Keratinocyte (primary cell): ENCODE measurements around the gene ACTN1. TPM values are rescaled to one million over a fixed set of nuclear protein-coding genes. Genes with fewer than 3 reads are reported as not detected.
"Not testable (repeated sequence)": the region's sequence is repeated elsewhere in the genome, so short reads cannot be mapped to it uniquely, and the experiment has no call there.

Experiments
- DNase-seq: peaks from one replicate; pipeline ENCODE4 v3.0.0-alpha.2; 2011; ENCODE audit warnings: low read depth, missing footprints, low spot score
- FAIRE-seq: peaks from 2 replicates; lab custom pipeline; 2011; peaks lifted over from hg19 to GRCh38; lab: Jason Lieb, UNC
- H2AFZ ChIP-seq: 2 replicates; pipeline ENCODE4 v1.6.0; 2012; ENCODE audit warnings: low read length, control low read depth, inconsistent platforms; ENCODE audit not compliant: control insufficient read depth
- H3K27ac ChIP-seq: 2 replicates; pipeline ENCODE4 v1.5.1; 2011; ENCODE audit warnings: low read length; ENCODE audit not compliant: control insufficient read depth, insufficient read depth
- H3K27me3 ChIP-seq: 3 replicates; pipeline ENCODE4 v1.6.0; 2011; ENCODE audit warnings: low read length; ENCODE audit not compliant: control insufficient read depth, insufficient read depth; ENCODE audit errors: extremely low read depth
- H3K36me3 ChIP-seq, 2 experiments: 2 replicates in 1 of 2; 3 replicates in 1 of 2; pipeline ENCODE4 v1.5.1; 2011; ENCODE audit warnings: low read length in 2 of 2, mild to moderate bottlenecking in 1 of 2; ENCODE audit not compliant: control insufficient read depth in 2 of 2, insufficient read depth in 2 of 2; ENCODE audit errors: extremely low read depth in 1 of 2
- H3K4me1 ChIP-seq: 3 replicates; pipeline ENCODE4 v1.5.1; 2011; ENCODE audit warnings: low read length; ENCODE audit not compliant: control insufficient read depth, insufficient read depth; ENCODE audit errors: extremely low read depth
- H3K4me2 ChIP-seq: 3 replicates; pipeline ENCODE4 v1.6.0; 2011; ENCODE audit warnings: low read depth, low read length; ENCODE audit not compliant: control insufficient read depth, insufficient read depth; ENCODE audit errors: extremely low read depth
- H3K4me3 ChIP-seq, 3 experiments: fragments of 200-600 bp in 1 of 3; sonication (generic) in 1 of 3; 2 replicates in 2 of 3; 3 replicates in 1 of 3; pipeline ENCODE4 v1.5.1; 2011 to 2016; ENCODE audit warnings: low read length in 3 of 3, mild to moderate bottlenecking in 3 of 3, control low read depth in 2 of 3, inconsistent platforms in 1 of 3, low read depth in 1 of 3, mixed read lengths in 1 of 3, mixed run types in 1 of 3, moderate library complexity in 1 of 3; ENCODE audit not compliant: control insufficient read depth in 2 of 3, insufficient read depth in 2 of 3; ENCODE audit errors: extremely low read depth in 1 of 3
- H3K79me2 ChIP-seq: 2 replicates; pipeline ENCODE4 v1.6.0; 2012; ENCODE audit warnings: low read length; ENCODE audit not compliant: control insufficient read depth, insufficient read depth
- H3K9ac ChIP-seq: 3 replicates; pipeline ENCODE4 v1.6.0; 2011; ENCODE audit warnings: low read length; ENCODE audit not compliant: control insufficient read depth, insufficient read depth; ENCODE audit errors: extremely low read depth
- H3K9me1 ChIP-seq: 3 replicates; pipeline ENCODE4 v1.6.0; 2011; ENCODE audit warnings: low read length; ENCODE audit not compliant: control insufficient read depth, insufficient read depth; ENCODE audit errors: extremely low read depth
- H3K9me3 ChIP-seq: 2 replicates; pipeline ENCODE4 v1.5.1; 2012; ENCODE audit warnings: low read depth, low read length; ENCODE audit not compliant: control insufficient read depth
- H4K20me1 ChIP-seq: 3 replicates; pipeline ENCODE4 v1.6.0; 2011; ENCODE audit warnings: low read length; ENCODE audit not compliant: control insufficient read depth, insufficient read depth; ENCODE audit errors: extremely low read depth
- EZH2 ChIP-seq: IDR thresholded peaks from one replicate; pipeline ENCODE4 v1.6.1; 2012; ENCODE audit warnings: inconsistent platforms, mild to moderate bottlenecking, low read length, moderate library complexity
- dilution Hi-C: fragments of 300-500 bp; cut with MboI; formaldehyde crosslinking; loops from one replicate; pipeline ENCODE4 v1.7.0; 2020; ENCODE audit warnings: low sequenced_read_pairs; ENCODE audit not compliant: extremely low pct_ligation_motif_present
- polyA plus RNA-seq, 5 experiments: library from polyadenylated mRNA; depleted of rRNA in 3 of 5; stranded (reverse) in 3 of 5; stranded (forward) in 1 of 5; unstranded in 1 of 5; fragments of >200 nt; gene quantifications; 1 replicate in 1 of 5; 2 replicates in 3 of 5; 3 replicates in 1 of 5; pipeline versions ENCODE4 v1.2.1 to v1.2.3, GENCODE V29; 2011 to 2012; ENCODE audit warnings: missing spikeins in 2 of 5, low read depth in 1 of 5, low replicate concordance in 1 of 5
- TF ChIP-seq, protein P1 (sequence below), 3 experiments: IDR thresholded peaks in 1 of 3; conservative IDR thresholded peaks in 1 of 3; optimal IDR thresholded peaks in 1 of 3; 2 replicates in 2 of 3; 3 replicates in 1 of 3; pipeline versions ENCODE3 to v1.5.1; 2011; ENCODE audit warnings: low read length in 3 of 3, mild to moderate bottlenecking in 3 of 3, moderate library complexity in 2 of 3, control low read depth in 1 of 3, inconsistent platforms in 1 of 3; ENCODE audit not compliant: insufficient read depth in 2 of 3; ENCODE audit errors: extremely low read depth in 1 of 3

ACTN1 gene
- polyA plus RNA-seq, 1 donor (not counting 4 experiments of a cell fraction or from before 2014, with no cell fraction given), result 558 TPM

DNA sequence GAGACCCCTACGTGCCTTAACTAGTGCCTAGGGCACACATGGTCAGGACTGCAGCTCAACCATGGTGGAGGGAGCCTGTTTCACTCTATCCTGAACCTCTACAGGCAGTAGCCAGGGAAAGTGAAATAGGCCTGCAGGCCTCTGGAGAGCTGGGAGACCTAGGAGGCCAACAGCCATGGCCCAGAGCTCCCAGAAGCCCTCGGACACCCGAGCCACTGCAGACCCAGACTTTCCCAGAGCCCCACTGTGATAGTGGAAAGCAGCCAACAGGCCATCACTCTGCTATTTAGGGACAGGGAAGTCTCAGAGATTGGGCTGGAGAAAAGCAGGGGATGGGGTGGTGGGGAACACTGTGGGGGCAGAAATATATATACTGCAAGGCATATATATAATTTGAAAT lies 129.7 kb downstream of the ACTN1 start:
- H3K4me1 ChIP-seq, result no peaks in the 10 kb centered on the region
- H4K20me1 ChIP-seq, result no peaks in the 10 kb centered on the region
- no peak overlapping the region for H3K4me3 ChIP-seq
- H3K36me3 ChIP-seq, result peaks cover 0 to 2% of the 10 kb centered on the region in 2 experiments
- FAIRE-seq (no peak), DNase-seq (no peak)
- no peak overlapping the region for H3K27ac ChIP-seq
- TF ChIP-seq, protein P1, sequence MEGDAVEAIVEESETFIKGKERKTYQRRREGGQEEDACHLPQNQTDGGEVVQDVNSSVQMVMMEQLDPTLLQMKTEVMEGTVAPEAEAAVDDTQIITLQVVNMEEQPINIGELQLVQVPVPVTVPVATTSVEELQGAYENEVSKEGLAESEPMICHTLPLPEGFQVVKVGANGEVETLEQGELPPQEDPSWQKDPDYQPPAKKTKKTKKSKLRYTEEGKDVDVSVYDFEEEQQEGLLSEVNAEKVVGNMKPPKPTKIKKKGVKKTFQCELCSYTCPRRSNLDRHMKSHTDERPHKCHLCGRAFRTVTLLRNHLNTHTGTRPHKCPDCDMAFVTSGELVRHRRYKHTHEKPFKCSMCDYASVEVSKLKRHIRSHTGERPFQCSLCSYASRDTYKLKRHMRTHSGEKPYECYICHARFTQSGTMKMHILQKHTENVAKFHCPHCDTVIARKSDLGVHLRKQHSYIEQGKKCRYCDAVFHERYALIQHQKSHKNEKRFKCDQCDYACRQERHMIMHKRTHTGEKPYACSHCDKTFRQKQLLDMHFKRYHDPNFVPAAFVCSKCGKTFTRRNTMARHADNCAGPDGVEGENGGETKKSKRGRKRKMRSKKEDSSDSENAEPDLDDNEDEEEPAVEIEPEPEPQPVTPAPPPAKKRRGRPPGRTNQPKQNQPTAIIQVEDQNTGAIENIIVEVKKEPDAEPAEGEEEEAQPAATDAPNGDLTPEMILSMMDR (optimal IDR thresholded peaks at IDR 0.05 in 1 of 3, IDR thresholded peaks at IDR 0.05 in 1 of 3, conservative IDR thresholded peaks at IDR 0.05 in 1 of 3; ENCODE audit: extremely low read depth in 1 of 3, insufficient read depth in 2 of 3, low read length in 3 of 3), result no peak
- TF ChIP-seq EZH2, result no peak
- no peak overlapping the region for H3K4me2 ChIP-seq
- no peak overlapping the region for H2AFZ ChIP-seq
- no peaks in the 10 kb centered on the region for H3K79me2 ChIP-seq
- no peaks in the 10 kb centered on the region for H3K9me3 ChIP-seq
- no peak overlapping the region for H3K9ac ChIP-seq
- H3K9me1 ChIP-seq, result no peaks in the 10 kb centered on the region
- dilution Hi-C loops, result no loop called here
- H3K27me3 ChIP-seq, result no peaks in the 10 kb centered on the region

GRCh38 chr14:68848253-68848652 lies 130.8 kb downstream of the ACTN1 start:
- no peaks in the 10 kb centered on the region for H3K79me2 ChIP-seq
- H4K20me1 ChIP-seq, result no peaks in the 10 kb centered on the region
- FAIRE-seq (no peak), DNase-seq (no peak)
- H3K9ac ChIP-seq, result no peak overlapping the region
- dilution Hi-C loops, result no loop called here
- H3K9me1 ChIP-seq, result no peaks in the 10 kb centered on the region
- H3K36me3 ChIP-seq, result no peaks in the 10 kb centered on the region
- no peak overlapping the region for H3K4me2 ChIP-seq
- no peak for TF ChIP-seq EZH2
- TF ChIP-seq, protein P1 (optimal IDR thresholded peaks at IDR 0.05 in 1 of 3, IDR thresholded peaks at IDR 0.05 in 1 of 3, conservative IDR thresholded peaks at IDR 0.05 in 1 of 3; ENCODE audit: extremely low read depth in 1 of 3, insufficient read depth in 2 of 3, low read length in 3 of 3), result no peak
- H3K4me1 ChIP-seq, result no peaks in the 10 kb centered on the region
- H3K27ac ChIP-seq, result no peak overlapping the region
- no peak overlapping the region for H3K4me3 ChIP-seq
- no peaks in the 10 kb centered on the region for H3K9me3 ChIP-seq
- no peak overlapping the region for H2AFZ ChIP-seq
- H3K27me3 ChIP-seq, result no peaks in the 10 kb centered on the region

- H4K20me1 ChIP-seq, FAIRE-seq, H3K4me1 ChIP-seq, H3K9me3 ChIP-seq, H3K9ac ChIP-seq, H3K4me3 ChIP-seq, dilution Hi-C loops, H2AFZ ChIP-seq, H3K27ac ChIP-seq, H3K4me2 ChIP-seq, H3K36me3 ChIP-seq, H3K9me1 ChIP-seq, DNase-seq, H3K27me3 ChIP-seq, H3K79me2 ChIP-seq: not testable (repeated sequence)
These were observed 131.5 kb downstream of the ACTN1 start for GRCh38 chr14:68847640-68848039.
